Thymus (tissue), 11 donors: ENCODE results near the gene MCF2L2. TPM values are rescaled to one million over a fixed set of nuclear protein-coding genes. Genes with fewer than 3 reads are reported as not detected.

Experiments
- DNase-seq, 9 donors: peaks; one replicate each; pipeline ENCODE4 v3.0.0-alpha.2; 2013; ENCODE audit warnings: low spot score in 9 of 9, low read depth in 6 of 9, missing footprints in 1 of 9
- H3K27ac ChIP-seq, 2 donors: one replicate each; pipeline ENCODE4 v1.5.1; 2013; ENCODE audit warnings: control low read depth in 1 of 2, low read depth in 1 of 2, low read length in 1 of 2, mild to moderate bottlenecking in 1 of 2, moderate library complexity in 1 of 2
- H3K27me3 ChIP-seq, 2 donors: one replicate each; pipeline ENCODE4 v1.5.1; 2013; ENCODE audit warnings: low read length in 1 of 2; ENCODE audit not compliant: control insufficient read depth in 2 of 2, insufficient read depth in 1 of 2
- H3K36me3 ChIP-seq, 2 donors: one replicate each; pipeline ENCODE4 v1.5.1; 2013; ENCODE audit warnings: low read length in 1 of 2, mild to moderate bottlenecking in 1 of 2, moderate library complexity in 1 of 2; ENCODE audit not compliant: control insufficient read depth in 2 of 2, insufficient read depth in 2 of 2
- H3K4me1 ChIP-seq, 2 donors: one replicate each; pipeline ENCODE4 v1.5.1; 2013; ENCODE audit warnings: low read length in 2 of 2; ENCODE audit not compliant: control insufficient read depth in 2 of 2, insufficient read depth in 2 of 2
- H3K4me3 ChIP-seq, 2 donors: one replicate each; pipeline ENCODE4 v1.5.1; 2013; ENCODE audit warnings: low read length in 2 of 2, control low read depth in 1 of 2, mild to moderate bottlenecking in 1 of 2
- H3K9me3 ChIP-seq, 2 donors: one replicate each; pipeline ENCODE4 v1.5.1; 2013; ENCODE audit warnings: low read length in 1 of 2, mild to moderate bottlenecking in 1 of 2; ENCODE audit not compliant: control insufficient read depth in 2 of 2, insufficient read depth in 1 of 2
- WGBS: extraction: QIAGEN DNeasy Blood & Tissue Kit; methylation state at CpG from one replicate; pipeline ENCODE4 v1.1.7; 2013; 5-methylcytosine and 5-hydroxymethylcytosine counted together
- polyA plus RNA-seq: library from polyadenylated mRNA; stranded (reverse); fragments of 200-250 nt; gene quantifications from one replicate; pipeline ENCODE4 v1.2.3, GENCODE V29; 2013
- total RNA-seq: library from RNA; stranded (reverse); fragments of 120-200 nt; gene quantifications from one replicate; pipeline ENCODE4 v1.2.4, GENCODE V29; 2013
- donor health status: healthy.

MCF2L2 gene
- total and polyA plus RNA-seq, 2 donors, result 1.0 to 1.1 TPM

GRCh38 chr3:183252973-183253527 is 175.4 kb downstream of the MCF2L2 start, which contains the start of gene B3GNT5:
TSS of gene B3GNT5 (plus strand) at chr3:183253253. CDS start at chr3:183269799, 16,546 bp downstream.
- peak within 1 kb of the TSS; percentile 50 to 60 for H3K4me3 ChIP-seq
- peak within 1 kb of the TSS; percentile 70 to 83 for H3K27ac ChIP-seq
- DNase-seq, result no peak
- no peaks in the 10 kb centered on the region for H3K36me3 ChIP-seq
- peaks cover 4 to 12% of the 10 kb centered on the region in 2 donors for H3K9me3 ChIP-seq
- H3K27me3 ChIP-seq, result peaks cover 35 to 57% of the 10 kb centered on the region in 2 donors
- H3K4me1 ChIP-seq, result peaks cover 10 to 13% of the 10 kb centered on the region in 2 donors
- WGBS, result under 1% methylated on average over 43 of the region's 43 CpGs

GRCh38 chr3:183252118-183252782 is 176.2 kb downstream of the MCF2L2 start:
- Histone ChIP-seq H3K36me3 (no peaks in the 10 kb centered on the region), H3K9me3 (peaks cover 4 to 12% of the 10 kb centered on the region in 2 donors), H3K27me3 (peaks cover 35 to 57% of the 10 kb centered on the region in 2 donors), H3K27ac (no peak overlapping the region), H3K4me1 (peaks cover 10 to 13% of the 10 kb centered on the region in 2 donors), H3K4me3 (no peak overlapping the region)
- 97% methylated on average over 5 of the region's 5 CpGs for WGBS
- no peak for DNase-seq

- no peak overlapping the region for H3K4me3 ChIP-seq
- peaks cover 16 to 37% of the 10 kb centered on the region in 2 donors for H3K27me3 ChIP-seq
- WGBS, result 90% methylated on average over 6 of the region's 6 CpGs
- no peak for DNase-seq
- H3K27ac ChIP-seq, result no peak overlapping the region
- peaks cover 1 to 4% of the 10 kb centered on the region in 2 donors for H3K9me3 ChIP-seq
- peaks cover 7 to 8% of the 10 kb centered on the region in 2 donors for H3K4me1 ChIP-seq
- H3K36me3 ChIP-seq, result no peaks in the 10 kb centered on the region
Measured at GRCh38 chr3:183249006-183249718, 179.3 kb downstream of the MCF2L2 start.

- Histone ChIP-seq H3K4me3 (no peak overlapping the region), H3K27ac (no peak overlapping the region), H3K36me3 (no peaks in the 10 kb centered on the region), H3K27me3 (peaks cover 0 to 16% of the 10 kb centered on the region in 2 donors), H3K9me3 (peaks cover 0 to 7% of the 10 kb centered on the region in 2 donors), H3K4me1 (no peaks in the 10 kb centered on the region)
- 95% methylated on average over 6 of the region's 6 CpGs for WGBS
- DNase-seq, result no peak
Measured at GRCh38 chr3:183247011-183247589, 181.3 kb downstream of the MCF2L2 start.

- no peaks in the 10 kb centered on the region for H3K36me3 ChIP-seq
- peaks cover 0 to 8% of the 10 kb centered on the region in 2 donors for H3K9me3 ChIP-seq
- no peak overlapping the region for H3K4me3 ChIP-seq
- no peaks in the 10 kb centered on the region for H3K27me3 ChIP-seq
- H3K4me1 ChIP-seq, result no peaks in the 10 kb centered on the region
- no peak for DNase-seq
- no peak overlapping the region for H3K27ac ChIP-seq
Measured at GRCh38 chr3:183244981-183245476, 183.4 kb downstream of the MCF2L2 start.

- 15% methylated on average over 2 of the region's 2 CpGs for WGBS
- H3K4me3 ChIP-seq, result no peak overlapping the region
- no peaks in the 10 kb centered on the region for H3K27me3 ChIP-seq
- no peak overlapping the region for H3K27ac ChIP-seq
- DNase-seq, result no peak
- H3K9me3 ChIP-seq, result peaks cover 0 to 8% of the 10 kb centered on the region in 2 donors
- H3K4me1 ChIP-seq, result no peaks in the 10 kb centered on the region
- H3K36me3 ChIP-seq, result no peaks in the 10 kb centered on the region
Measured at GRCh38 chr3:183244219-183244618, 184.2 kb downstream of the MCF2L2 start.

- H3K36me3 ChIP-seq, result no peaks in the 10 kb centered on the region
- no peak overlapping the region for H3K27ac ChIP-seq
- no peak for DNase-seq
- whole genome bisulfite sequencing, result 92% methylated on average over 1 of the region's 1 CpG
- no peaks in the 10 kb centered on the region for H3K27me3 ChIP-seq
- H3K9me3 ChIP-seq, result peaks cover 0 to 8% of the 10 kb centered on the region in 2 donors
- H3K4me3 ChIP-seq, result no peak overlapping the region
- H3K4me1 ChIP-seq, result no peaks in the 10 kb centered on the region
Measured at GRCh38 chr3:183242431-183242830, 186.0 kb downstream of the MCF2L2 start.

- Histone ChIP-seq H3K4me3 (no peak overlapping the region), H3K36me3 (no peaks in the 10 kb centered on the region), H3K27me3 (no peaks in the 10 kb centered on the region), H3K9me3 (peaks cover 0 to 8% of the 10 kb centered on the region in 2 donors), H3K4me1 (no peaks in the 10 kb centered on the region), H3K27ac (no peak overlapping the region)
- no peak for DNase-seq
- WGBS, result 95% methylated on average over 5 of the region's 5 CpGs
Measured at GRCh38 chr3:183239046-183239445, 189.4 kb downstream of the MCF2L2 start.
